Vagina (tissue), 2 donors: ENCODE data around the gene KIF22.

Experiments
- POLR2AphosphoS5 ChIP-seq, 2 donors: sonication (generic); formaldehyde crosslinking; IDR thresholded peaks; one replicate each; pipeline ENCODE4 v1.9.0; 2017; ENCODE audit warnings: antibody characterized with exemption in 2 of 2, mild to moderate bottlenecking in 2 of 2, low read depth in 1 of 2; ENCODE audit not compliant: insufficient read depth in 1 of 2
- TF ChIP-seq, protein P1 (sequence below), 3 experiments: fragments of 450-650 bp in 2 of 3; fragments of 200-600 bp in 1 of 3; sonication (generic) in 1 of 3; IDR thresholded peaks; one replicate each; pipeline ENCODE4 v1.5.1; 2017 to 2019; ENCODE audit warnings: antibody characterized with exemption in 3 of 3, mild to moderate bottlenecking in 2 of 3, moderate library complexity in 2 of 3

DNA sequence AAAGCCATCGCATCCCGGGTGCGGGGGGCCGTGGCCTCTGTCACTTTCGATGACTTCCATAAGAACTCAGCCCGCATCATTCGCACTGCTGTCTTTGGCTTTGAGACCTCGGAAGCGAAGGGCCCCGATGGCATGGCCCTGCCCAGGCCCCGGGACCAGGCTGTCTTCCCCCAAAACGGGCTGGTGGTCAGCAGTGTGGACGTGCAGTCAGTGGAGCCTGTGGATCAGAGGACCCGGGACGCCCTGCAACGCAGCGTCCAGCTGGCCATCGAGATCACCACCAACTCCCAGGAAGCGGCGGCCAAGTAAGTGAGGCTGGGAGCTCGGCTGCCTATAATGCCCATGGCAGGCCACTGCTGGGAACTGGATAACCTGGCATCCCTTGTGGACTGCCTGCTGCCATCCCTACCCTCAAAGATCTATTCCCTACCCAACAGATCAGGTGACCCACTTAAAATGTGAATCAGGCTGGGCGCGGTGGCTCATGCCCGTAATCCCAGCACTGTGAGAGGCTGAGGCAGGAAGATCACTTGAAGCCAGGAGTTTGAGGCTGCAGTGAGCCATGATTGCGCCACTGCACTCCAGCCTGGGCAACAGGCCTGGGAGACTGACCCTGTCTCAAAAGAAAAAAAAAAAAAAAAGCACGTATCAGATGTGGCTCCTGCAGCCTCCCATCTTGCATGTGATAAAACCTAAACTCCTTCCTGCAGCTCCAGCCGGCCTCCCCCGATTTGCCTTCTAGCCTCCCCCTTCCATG is 54.2 kb downstream of the KIF22 start:
- TF ChIP-seq, protein P1, sequence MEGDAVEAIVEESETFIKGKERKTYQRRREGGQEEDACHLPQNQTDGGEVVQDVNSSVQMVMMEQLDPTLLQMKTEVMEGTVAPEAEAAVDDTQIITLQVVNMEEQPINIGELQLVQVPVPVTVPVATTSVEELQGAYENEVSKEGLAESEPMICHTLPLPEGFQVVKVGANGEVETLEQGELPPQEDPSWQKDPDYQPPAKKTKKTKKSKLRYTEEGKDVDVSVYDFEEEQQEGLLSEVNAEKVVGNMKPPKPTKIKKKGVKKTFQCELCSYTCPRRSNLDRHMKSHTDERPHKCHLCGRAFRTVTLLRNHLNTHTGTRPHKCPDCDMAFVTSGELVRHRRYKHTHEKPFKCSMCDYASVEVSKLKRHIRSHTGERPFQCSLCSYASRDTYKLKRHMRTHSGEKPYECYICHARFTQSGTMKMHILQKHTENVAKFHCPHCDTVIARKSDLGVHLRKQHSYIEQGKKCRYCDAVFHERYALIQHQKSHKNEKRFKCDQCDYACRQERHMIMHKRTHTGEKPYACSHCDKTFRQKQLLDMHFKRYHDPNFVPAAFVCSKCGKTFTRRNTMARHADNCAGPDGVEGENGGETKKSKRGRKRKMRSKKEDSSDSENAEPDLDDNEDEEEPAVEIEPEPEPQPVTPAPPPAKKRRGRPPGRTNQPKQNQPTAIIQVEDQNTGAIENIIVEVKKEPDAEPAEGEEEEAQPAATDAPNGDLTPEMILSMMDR (IDR thresholded peaks at IDR 0.05): no peak
- peak; percentile 15 to 57 for TF ChIP-seq POLR2AphosphoS5 (IDR thresholded peaks at IDR 0.05; ENCODE audit: insufficient read depth in 1 of 2, low read depth in 1 of 2)
